Vagina (tissue), 2 donors: ENCODE measurements around the gene SLC66A2.

Experiments used
- POLR2AphosphoS5 ChIP-seq, 2 donors: sonication (generic); formaldehyde crosslinking; IDR thresholded peaks; one replicate each; pipeline ENCODE4 v1.9.0; 2017; ENCODE audit warnings: antibody characterized with exemption in 2 of 2, mild to moderate bottlenecking in 2 of 2, low read depth in 1 of 2; ENCODE audit not compliant: insufficient read depth in 1 of 2
- TF ChIP-seq, protein P1 (sequence below), 3 experiments: fragments of 450-650 bp in 2 of 3; fragments of 200-600 bp in 1 of 3; sonication (generic) in 1 of 3; IDR thresholded peaks; one replicate each; pipeline ENCODE4 v1.5.1; 2017 to 2019; ENCODE audit warnings: antibody characterized with exemption in 3 of 3, mild to moderate bottlenecking in 2 of 3, moderate library complexity in 2 of 3

DNA sequence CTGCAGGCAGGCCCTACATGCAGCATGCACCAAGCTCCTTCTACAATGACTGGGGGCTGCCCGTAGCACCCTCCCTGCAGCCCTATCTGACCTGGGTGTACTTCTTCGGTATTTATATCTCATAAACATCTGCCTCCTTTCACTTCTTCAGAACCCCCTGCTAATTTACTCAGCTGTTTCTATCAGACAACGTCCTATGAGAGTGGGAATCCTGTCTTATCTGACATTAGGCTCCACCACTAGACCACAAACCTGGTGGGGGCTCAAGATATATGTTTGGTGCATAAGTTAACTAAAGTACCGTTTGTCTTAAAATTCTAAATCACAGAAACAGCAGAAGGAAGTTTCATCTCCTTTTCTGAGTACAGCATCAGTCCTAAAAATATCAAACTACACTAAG lies 23.6 kb upstream of the SLC66A2 start:
- TF ChIP-seq, protein P1, sequence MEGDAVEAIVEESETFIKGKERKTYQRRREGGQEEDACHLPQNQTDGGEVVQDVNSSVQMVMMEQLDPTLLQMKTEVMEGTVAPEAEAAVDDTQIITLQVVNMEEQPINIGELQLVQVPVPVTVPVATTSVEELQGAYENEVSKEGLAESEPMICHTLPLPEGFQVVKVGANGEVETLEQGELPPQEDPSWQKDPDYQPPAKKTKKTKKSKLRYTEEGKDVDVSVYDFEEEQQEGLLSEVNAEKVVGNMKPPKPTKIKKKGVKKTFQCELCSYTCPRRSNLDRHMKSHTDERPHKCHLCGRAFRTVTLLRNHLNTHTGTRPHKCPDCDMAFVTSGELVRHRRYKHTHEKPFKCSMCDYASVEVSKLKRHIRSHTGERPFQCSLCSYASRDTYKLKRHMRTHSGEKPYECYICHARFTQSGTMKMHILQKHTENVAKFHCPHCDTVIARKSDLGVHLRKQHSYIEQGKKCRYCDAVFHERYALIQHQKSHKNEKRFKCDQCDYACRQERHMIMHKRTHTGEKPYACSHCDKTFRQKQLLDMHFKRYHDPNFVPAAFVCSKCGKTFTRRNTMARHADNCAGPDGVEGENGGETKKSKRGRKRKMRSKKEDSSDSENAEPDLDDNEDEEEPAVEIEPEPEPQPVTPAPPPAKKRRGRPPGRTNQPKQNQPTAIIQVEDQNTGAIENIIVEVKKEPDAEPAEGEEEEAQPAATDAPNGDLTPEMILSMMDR (IDR thresholded peaks at IDR 0.05): no peak
- no peak for TF ChIP-seq POLR2AphosphoS5 (IDR thresholded peaks at IDR 0.05; ENCODE audit: insufficient read depth in 1 of 2, low read depth in 1 of 2)
